ENCODE measurements around the gene BABAM2.

GRCh38 chr2:27946530-27947060 lies 56.1 kb downstream of the BABAM2 start:
- TF ChIP-seq, protein P1, sequence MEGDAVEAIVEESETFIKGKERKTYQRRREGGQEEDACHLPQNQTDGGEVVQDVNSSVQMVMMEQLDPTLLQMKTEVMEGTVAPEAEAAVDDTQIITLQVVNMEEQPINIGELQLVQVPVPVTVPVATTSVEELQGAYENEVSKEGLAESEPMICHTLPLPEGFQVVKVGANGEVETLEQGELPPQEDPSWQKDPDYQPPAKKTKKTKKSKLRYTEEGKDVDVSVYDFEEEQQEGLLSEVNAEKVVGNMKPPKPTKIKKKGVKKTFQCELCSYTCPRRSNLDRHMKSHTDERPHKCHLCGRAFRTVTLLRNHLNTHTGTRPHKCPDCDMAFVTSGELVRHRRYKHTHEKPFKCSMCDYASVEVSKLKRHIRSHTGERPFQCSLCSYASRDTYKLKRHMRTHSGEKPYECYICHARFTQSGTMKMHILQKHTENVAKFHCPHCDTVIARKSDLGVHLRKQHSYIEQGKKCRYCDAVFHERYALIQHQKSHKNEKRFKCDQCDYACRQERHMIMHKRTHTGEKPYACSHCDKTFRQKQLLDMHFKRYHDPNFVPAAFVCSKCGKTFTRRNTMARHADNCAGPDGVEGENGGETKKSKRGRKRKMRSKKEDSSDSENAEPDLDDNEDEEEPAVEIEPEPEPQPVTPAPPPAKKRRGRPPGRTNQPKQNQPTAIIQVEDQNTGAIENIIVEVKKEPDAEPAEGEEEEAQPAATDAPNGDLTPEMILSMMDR (IDR thresholded peaks at IDR 0.05), result no peak
- TF ChIP-seq POLR2A (IDR thresholded peaks at IDR 0.05), result no peak
- no peak for TF ChIP-seq POLR2AphosphoS5 (IDR thresholded peaks at IDR 0.05; ENCODE audit: insufficient read depth in 1 of 2, low read depth in 1 of 2)

Data from vagina (tissue), 2 donors.